HG02798 (cell line): ENCODE data around the gene RAMP3.
"Not testable (repeated sequence)": the region's sequence is repeated elsewhere in the genome, so short reads cannot be mapped to it uniquely, and the experiment has no call there.

Experiments used
- ATAC-seq: cut with Tn5 transposase; IDR thresholded peaks from one replicate; pipeline ENCODE4 v1.9.1; 2021; ENCODE audit warnings: mild to moderate bottlenecking; ENCODE audit not compliant: unreplicated experiment, poor library complexity

RAMP3 gene

DNA sequence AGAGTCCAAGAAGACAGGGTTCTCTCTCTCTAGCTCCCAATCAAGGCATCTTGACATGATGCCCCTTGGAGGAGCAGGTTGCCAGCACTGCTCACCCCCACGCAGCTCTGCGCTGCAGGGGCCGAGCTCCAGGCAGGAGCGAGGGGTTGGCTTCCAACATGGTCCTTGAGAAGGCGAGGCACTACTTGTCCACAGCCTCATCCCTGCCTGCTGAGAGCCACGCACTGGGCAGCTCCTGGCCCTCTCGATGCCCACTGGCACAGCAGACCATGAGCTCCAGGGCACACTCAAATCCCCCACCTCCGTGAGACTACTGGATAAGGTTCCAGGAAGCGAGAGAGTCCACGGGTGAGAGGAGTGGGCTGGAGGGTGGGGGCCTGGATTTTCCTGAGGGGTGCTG, 31.1 kb downstream of the RAMP3 start:
- ATAC-seq, result no peak

GRCh38 chr7:45189151-45189970, 31.8 kb downstream of the RAMP3 start:
- no peak for ATAC-seq

DNA sequence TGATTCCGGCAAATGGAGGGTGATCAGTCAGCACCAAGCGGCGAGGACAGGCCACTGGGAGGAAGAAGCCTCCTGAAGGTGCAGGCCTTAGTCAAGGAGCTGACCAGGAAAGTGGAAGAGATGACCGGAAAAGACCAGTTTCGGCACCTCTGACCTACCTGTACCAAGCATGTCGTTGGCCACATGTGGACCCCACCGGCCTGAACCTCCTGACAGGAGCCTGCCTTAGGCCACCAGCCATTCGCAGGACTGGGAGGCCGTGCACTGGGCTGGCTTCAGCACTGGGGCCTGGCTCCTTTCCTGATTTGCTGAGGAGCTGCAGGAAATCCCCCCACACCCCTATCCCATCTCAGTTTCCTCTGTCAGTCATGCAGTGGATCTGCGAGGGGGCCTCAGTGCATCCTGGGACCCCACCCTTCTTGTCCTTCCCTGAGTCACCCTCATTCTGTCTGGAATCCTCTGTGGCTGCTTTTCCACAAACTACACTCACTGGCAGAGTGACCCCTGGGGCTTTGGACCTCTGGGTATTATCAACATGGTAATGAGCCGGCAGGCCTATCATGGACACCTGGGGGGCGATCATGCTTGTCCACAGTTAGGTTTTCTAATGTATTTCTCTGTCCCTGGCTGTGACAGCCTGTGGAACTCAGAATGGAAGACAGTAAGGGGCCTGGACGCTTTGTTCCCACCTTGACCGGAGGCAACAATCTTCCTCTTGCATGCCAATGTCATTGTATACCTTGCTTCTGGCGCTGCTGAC, 33.0 kb downstream of the RAMP3 start:
- ATAC-seq, result no peak

- ATAC-seq, result no peak
These were observed 33.8 kb downstream of the RAMP3 start for GRCh38 chr7:45191396-45191795.

DNA sequence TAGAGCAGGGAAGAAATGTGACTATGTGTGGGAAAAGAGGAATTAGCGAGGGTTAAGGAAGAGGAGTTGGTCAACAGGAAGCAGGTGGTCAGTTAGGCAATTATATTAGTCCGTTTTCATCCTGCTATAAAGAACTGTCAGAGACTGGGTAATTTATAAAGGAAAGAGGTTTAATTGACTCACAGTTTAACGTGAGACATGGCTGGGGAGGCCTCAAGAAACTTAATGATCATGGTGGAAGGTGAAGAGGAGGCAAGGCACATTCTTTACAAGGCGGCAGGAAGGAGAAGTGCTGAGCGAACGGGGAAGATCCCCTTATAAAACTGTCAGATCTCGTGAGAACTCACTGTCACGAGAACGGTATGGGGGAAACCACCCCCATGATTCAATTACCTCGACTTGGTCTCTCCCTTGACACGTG, 35.0 kb downstream of the RAMP3 start:
- ATAC-seq, result no peak

GRCh38 chr7:45193828-45194227, 36.2 kb downstream of the RAMP3 start:
- no peak for ATAC-seq

DNA sequence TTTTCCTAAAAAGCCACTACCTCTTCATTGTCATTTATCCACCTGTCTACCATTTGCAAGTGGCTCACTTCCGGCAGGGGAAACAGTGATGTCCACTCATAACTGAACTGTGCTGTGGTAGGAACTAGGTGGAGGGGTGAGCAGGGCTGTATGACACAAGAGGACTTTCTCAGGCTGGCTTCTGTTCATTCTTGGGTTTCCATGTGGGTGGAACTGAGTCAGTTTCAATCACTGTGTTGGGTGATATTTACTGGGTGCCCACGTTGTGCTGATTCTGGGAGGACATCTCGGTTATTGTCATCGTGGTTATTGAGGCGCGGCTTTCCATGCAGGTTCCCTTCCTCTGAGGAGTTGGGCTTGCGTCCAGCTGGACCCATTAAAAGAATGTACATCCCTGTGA, 38.8 kb downstream of the RAMP3 start:
- peak; percentile 86 for ATAC-seq

- no peak for ATAC-seq
These were observed 39.9 kb downstream of the RAMP3 start for GRCh38 chr7:45197461-45197860.

GRCh38 chr7:45198986-45199385, 41.4 kb downstream of the RAMP3 start:
- no peak for ATAC-seq

DNA sequence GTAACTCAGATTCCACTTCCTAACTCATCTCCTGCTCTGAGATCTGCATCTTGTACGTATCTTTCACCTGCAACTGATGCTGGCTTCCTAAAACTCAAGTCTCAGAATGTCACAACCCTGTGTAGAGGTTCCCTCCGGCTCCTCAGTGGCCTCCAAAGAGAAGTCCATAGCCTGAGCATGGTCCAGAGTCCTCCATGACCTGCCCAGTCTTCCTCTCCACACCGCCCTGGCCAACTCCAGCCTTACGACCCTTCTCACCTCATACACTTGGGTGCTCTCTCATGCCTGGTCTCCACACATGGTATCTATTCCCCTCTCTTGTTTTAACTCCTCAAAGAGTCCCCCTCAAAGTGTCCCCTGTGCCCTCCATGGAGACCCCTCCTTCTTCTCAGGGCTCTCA, 41.9 kb downstream of the RAMP3 start:
- no peak for ATAC-seq

- no peak for ATAC-seq
These were observed 45.0 kb downstream of the RAMP3 start for GRCh38 chr7:45202625-45203024.

- ATAC-seq, result no peak
These were observed 45.4 kb downstream of the RAMP3 start for GRCh38 chr7:45203036-45203435.

GRCh38 chr7:45203459-45203858, 45.9 kb downstream of the RAMP3 start:
- no peak for ATAC-seq

DNA sequence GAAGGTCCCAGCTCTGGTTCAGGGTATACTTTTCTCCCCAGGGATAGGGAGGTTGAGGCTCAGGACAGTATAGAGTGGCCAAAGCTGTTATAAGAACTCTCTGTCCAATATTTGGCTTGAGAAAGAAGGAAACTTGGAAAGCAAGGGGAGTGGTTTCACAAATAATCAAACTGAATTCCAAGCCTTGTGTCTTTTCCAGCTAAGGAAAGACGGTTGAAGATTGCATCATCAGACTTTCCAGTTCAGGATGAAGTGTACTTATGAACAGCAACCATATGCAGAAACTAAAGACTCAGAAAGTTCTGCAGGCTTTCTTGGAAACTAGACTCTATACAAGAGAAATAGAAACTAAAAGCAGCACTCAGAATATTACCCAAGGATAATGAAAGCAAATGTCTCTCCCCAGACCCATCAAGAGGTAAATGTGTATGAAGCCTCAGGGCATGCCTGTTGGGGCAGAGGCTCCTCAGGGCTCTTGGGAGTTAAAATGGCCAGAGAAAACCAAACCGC, 46.4 kb downstream of the RAMP3 start:
- peak; percentile 92 for ATAC-seq

GRCh38 chr7:45206266-45206665, 48.7 kb downstream of the RAMP3 start:
- not testable (repeated sequence) for ATAC-seq

GRCh38 chr7:45209909-45210308, 52.3 kb downstream of the RAMP3 start:
- ATAC-seq, result not testable (repeated sequence)

DNA sequence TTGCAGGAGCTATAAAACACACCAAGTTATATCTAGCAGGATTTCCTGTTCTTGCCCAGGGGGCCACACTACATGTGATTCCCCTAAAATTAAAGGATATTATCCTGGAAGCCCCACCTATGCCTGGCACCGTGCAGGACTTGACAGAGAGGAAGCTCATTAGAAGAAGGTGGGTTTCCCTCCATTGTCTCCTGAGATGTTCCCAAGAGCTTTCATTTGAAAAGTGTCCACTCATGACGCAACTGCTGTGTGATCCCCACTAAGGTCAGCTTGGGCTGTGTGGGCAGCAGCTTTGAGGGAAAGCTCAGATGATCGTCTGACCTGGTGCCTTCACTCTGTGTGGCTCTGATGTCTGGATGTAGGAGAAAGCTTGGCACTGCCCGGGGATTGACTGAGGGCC, 53.5 kb downstream of the RAMP3 start:
- no peak for ATAC-seq

- no peak for ATAC-seq
These were observed 54.4 kb downstream of the RAMP3 start for GRCh38 chr7:45211958-45212357.

DNA sequence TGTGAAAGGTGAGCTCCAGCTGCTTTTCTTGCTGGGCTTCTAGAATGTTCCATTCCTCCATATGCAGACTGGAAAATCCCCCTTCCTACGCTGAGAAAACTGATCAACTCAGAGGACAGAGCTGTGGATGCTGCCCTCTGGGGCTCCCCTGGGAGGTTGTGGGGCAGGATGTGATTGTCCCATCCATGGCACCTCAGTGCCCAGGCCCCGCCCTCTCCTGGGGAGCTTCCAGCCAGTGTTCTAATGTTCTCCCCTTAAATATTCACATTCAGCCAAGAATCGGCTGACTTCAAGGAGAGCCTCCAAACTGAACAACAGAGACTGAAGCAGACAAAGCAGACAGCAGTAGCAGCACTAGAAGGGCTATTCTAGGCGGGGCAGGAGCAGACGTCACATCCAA, 55.0 kb downstream of the RAMP3 start:
- ATAC-seq, result no peak

DNA sequence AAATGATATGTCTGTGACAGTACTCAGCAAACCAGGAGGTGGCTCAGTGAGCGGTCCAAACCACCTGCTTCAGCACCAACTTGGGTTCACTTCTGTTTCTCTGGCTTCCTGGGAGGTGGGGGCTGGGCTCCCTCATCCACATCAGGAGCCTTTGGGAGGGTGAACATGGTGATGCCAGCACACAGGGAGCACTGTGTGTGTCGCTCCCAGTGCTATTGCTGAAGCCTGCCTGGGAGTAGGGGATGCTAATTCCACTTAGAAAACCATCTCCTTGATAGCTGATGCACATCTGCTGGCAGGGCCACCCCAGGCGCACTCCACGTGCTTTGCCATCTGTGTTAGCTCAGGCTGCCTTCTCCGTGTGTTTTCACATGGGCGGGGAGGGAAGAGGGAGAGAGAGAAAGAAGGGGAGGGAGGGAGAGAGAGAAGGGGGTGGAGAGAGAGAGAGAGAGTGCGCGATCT, 58.0 kb downstream of the RAMP3 start:
- ATAC-seq, result no peak

DNA sequence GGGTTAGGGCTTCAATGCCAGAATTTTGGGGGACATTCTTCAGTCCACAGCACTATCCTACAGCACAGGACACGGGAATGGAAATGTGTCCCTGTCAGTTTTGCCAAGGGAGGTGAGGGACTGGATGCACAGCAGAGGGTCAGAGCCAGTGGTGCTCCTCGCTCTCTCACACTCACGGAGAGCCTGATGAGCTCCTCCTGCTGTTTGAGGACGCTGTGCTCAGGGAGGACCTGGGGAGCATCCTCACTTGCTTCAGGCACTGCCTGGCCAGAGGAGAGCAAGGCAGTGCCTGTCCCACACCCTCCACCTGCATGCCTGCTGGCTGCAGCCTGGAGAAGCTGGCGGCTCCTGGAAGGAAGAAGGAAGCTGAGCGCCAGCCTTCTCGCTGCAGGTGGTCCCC, 58.6 kb downstream of the RAMP3 start:
- ATAC-seq, result no peak
